HG03108 (cell line): Measurements from ENCODE around the gene ASXL2.

Source experiments
- ATAC-seq: cut with Tn5 transposase; IDR thresholded peaks from one replicate; pipeline ENCODE4 v1.9.1; 2021; ENCODE audit warnings: moderate library complexity; ENCODE audit not compliant: unreplicated experiment

Gene ASXL2

GRCh38 chr2:25698752-25699151, 179.5 kb downstream of the ASXL2 start:
- no peak for ATAC-seq

GRCh38 chr2:25697559-25698341, 180.5 kb downstream of the ASXL2 start:
- no peak for ATAC-seq

GRCh38 chr2:25692737-25693445, 185.4 kb downstream of the ASXL2 start:
- ATAC-seq: no peak

- no peak for ATAC-seq
Measured at GRCh38 chr2:25692143-25692542, 186.1 kb downstream of the ASXL2 start.

GRCh38 chr2:25690058-25690457, 188.2 kb downstream of the ASXL2 start:
- ATAC-seq: no peak

- no peak for ATAC-seq
Measured at GRCh38 chr2:25688236-25688635, 190.1 kb downstream of the ASXL2 start.

- no peak for ATAC-seq
Measured at GRCh38 chr2:25685741-25686140, 192.5 kb downstream of the ASXL2 start.

GRCh38 chr2:25684577-25685473, 193.5 kb downstream of the ASXL2 start:
- no peak for ATAC-seq
